GM18517 (cell line): Measurements from ENCODE around the gene IFTAP.

ENCODE experiments used
- ATAC-seq: cut with Tn5 transposase; IDR thresholded peaks from one replicate; pipeline ENCODE4 v1.9.1; 2021; ENCODE audit warnings: mild to moderate bottlenecking, moderate library complexity; ENCODE audit not compliant: unreplicated experiment

The IFTAP gene

GRCh38 chr11:36596880-36597279 is 2.6 kb downstream of the IFTAP start:
- no peak for ATAC-seq

GRCh38 chr11:36598051-36598450 is 3.7 kb downstream of the IFTAP start, which contains the start of gene RAG2:
Gene RAG2 (minus strand): TSS chr11:36598236. CDS start chr11:36594168, 4,068 bp downstream.
- no peak for ATAC-seq

GRCh38 chr11:36600180-36600579 is 5.9 kb downstream of the IFTAP start:
- ATAC-seq: no peak

GRCh38 chr11:36601155-36601554 is 6.9 kb downstream of the IFTAP start:
- ATAC-seq: no peak

- no peak for ATAC-seq
Observed at GRCh38 chr11:36602135-36602534, 7.8 kb downstream of the IFTAP start.

- no peak for ATAC-seq
Observed at GRCh38 chr11:36605221-36606216, 11.2 kb downstream of the IFTAP start.

- ATAC-seq: no peak
Observed at GRCh38 chr11:36608491-36609199, 14.3 kb downstream of the IFTAP start.

GRCh38 chr11:36609383-36609782 is 15.1 kb downstream of the IFTAP start:
- no peak for ATAC-seq

- no peak for ATAC-seq
Observed at GRCh38 chr11:36615826-36616225, 21.5 kb downstream of the IFTAP start.

- no peak for ATAC-seq
Observed at GRCh38 chr11:36617543-36618362, 23.5 kb downstream of the IFTAP start.

GRCh38 chr11:36618363-36619047 is 24.2 kb downstream of the IFTAP start:
- no peak for ATAC-seq

- no peak for ATAC-seq
Observed at GRCh38 chr11:36619502-36619901, 25.2 kb downstream of the IFTAP start.

- no peak for ATAC-seq
Observed at GRCh38 chr11:36620246-36620645, 25.9 kb downstream of the IFTAP start.

GRCh38 chr11:36622431-36623136 is 28.3 kb downstream of the IFTAP start:
- no peak for ATAC-seq

- no peak for ATAC-seq
Observed at GRCh38 chr11:36623494-36623893, 29.2 kb downstream of the IFTAP start.

- ATAC-seq: no peak
Observed at GRCh38 chr11:36627006-36627405, 32.7 kb downstream of the IFTAP start.

- ATAC-seq: no peak
Observed at GRCh38 chr11:36627471-36627870, 33.2 kb downstream of the IFTAP start.

- ATAC-seq: no peak
Observed at GRCh38 chr11:36628141-36628540, 33.8 kb downstream of the IFTAP start.

- no peak for ATAC-seq
Observed at GRCh38 chr11:36628765-36629244, 34.5 kb downstream of the IFTAP start.

- ATAC-seq: peak; percentile 83
Observed at GRCh38 chr11:36631774-36632173, 37.5 kb downstream of the IFTAP start.
